SK-N-SH (cell line): ENCODE results near the gene THSD4. TPM values are rescaled to one million over a fixed set of nuclear protein-coding genes. Genes with fewer than 3 reads are reported as not detected.

ENCODE experiments used
- CTCF ChIA-PET: fragments of 300-600, 350-600 bp; formaldehyde crosslinking; extraction: SDS; loops from one replicate; lab custom pipeline; 2021; lab: Yijun Ruan, JAX
- POLR2A ChIA-PET: fragments of 350-600 bp; sonication (Branson Sonifier 250); formaldehyde crosslinking; extraction: SDS; loops from one replicate; lab custom pipeline; 2020; ENCODE audit warnings: antibody characterized with exemption, inconsistent platforms; lab: Yijun Ruan, JAX
- DNase-seq: peaks from one replicate; pipeline ENCODE4 v3.0.0; 2012
- H2AFZ ChIP-seq: fragments of 200-600 bp; sonication (generic); 2 replicates; pipeline ENCODE4 v1.8.1; 2016; ENCODE audit warnings: antibody characterized with exemption, mild to moderate bottlenecking, low read depth
- H3F3A ChIP-seq: fragments of 200-600 bp; sonication (generic); replicated peaks from 2 replicates; pipeline ENCODE3; 2016; ENCODE audit warnings: antibody characterized with exemption, mild to moderate bottlenecking; ENCODE audit not compliant: insufficient read depth
- H3K27ac ChIP-seq, 2 experiments: fragments of 200-500 bp in 1 of 2; fragments of 200-600 bp in 1 of 2; sonication (Bioruptor generic) in 1 of 2; sonication (generic), shearing (Covaris generic) in 1 of 2; 2 replicates each; pipeline versions ENCODE4 v1.5.1 to v1.6.1; 2014 to 2016; ENCODE audit warnings: low read depth in 2 of 2, inconsistent platforms in 1 of 2, low read length in 1 of 2, mild to moderate bottlenecking in 1 of 2, mixed read lengths in 1 of 2
- H3K27me3 ChIP-seq: fragments of 200-600 bp; sonication (generic), shearing (Covaris generic); 2 replicates; pipeline ENCODE4 v1.6.1; 2016; ENCODE audit warnings: mixed run types; ENCODE audit not compliant: insufficient read depth
- H3K36me3 ChIP-seq, 2 experiments: fragments of 200-500 bp in 1 of 2; fragments of 200-600 bp in 1 of 2; sonication (Bioruptor generic) in 1 of 2; sonication (generic) in 1 of 2; replicated peaks in 1 of 2; 2 replicates each; pipeline versions ENCODE3 to v1.5.1; 2014 to 2016; ENCODE audit warnings: low read length in 1 of 2, mild to moderate bottlenecking in 1 of 2; ENCODE audit not compliant: insufficient read depth in 2 of 2, control insufficient read depth in 1 of 2
- H3K4me1 ChIP-seq, 2 experiments: fragments of 200-500 bp in 1 of 2; fragments of 200-600 bp in 1 of 2; sonication (Bioruptor generic) in 1 of 2; sonication (generic), shearing (Covaris generic) in 1 of 2; 2 replicates each; pipeline versions ENCODE4 v1.5.1 to v1.6.1; 2014 to 2016; ENCODE audit warnings: low read depth in 1 of 2, low read length in 1 of 2, mixed run types in 1 of 2; ENCODE audit not compliant: insufficient read depth in 2 of 2, control insufficient read depth in 1 of 2
- H3K4me2 ChIP-seq: fragments of 200-600 bp; sonication (generic), shearing (Covaris generic); 2 replicates; pipeline ENCODE4 v1.6.1; 2017; ENCODE audit warnings: mixed run types
- H3K4me3 ChIP-seq, 2 experiments: fragments of 200-500 bp in 1 of 2; fragments of 200-600 bp in 1 of 2; sonication (Bioruptor generic) in 1 of 2; sonication (generic), shearing (Covaris generic) in 1 of 2; 2 replicates each; pipeline versions ENCODE4 v1.5.1 to v1.8.1; 2014 to 2016; ENCODE audit warnings: low read depth in 2 of 2, inconsistent platforms in 1 of 2, low read length in 1 of 2, mild to moderate bottlenecking in 1 of 2, mixed read lengths in 1 of 2, moderate library complexity in 1 of 2
- H3K79me2 ChIP-seq: fragments of 200-600 bp; sonication (generic); 2 replicates; pipeline ENCODE4 v1.8.1; 2017; ENCODE audit warnings: mild to moderate bottlenecking; ENCODE audit not compliant: insufficient read depth
- H3K9ac ChIP-seq: fragments of 200-600 bp; sonication (generic); 2 replicates; pipeline ENCODE4 v1.6.1; 2017; ENCODE audit warnings: mixed run types
- H3K9me2 ChIP-seq: fragments of 200-600 bp; sonication (generic); 2 replicates; pipeline ENCODE4 v1.6.1; 2017; ENCODE audit warnings: mixed run types
- H3K9me3 ChIP-seq: fragments of 200-600 bp; sonication (generic); 2 replicates; pipeline ENCODE4 v1.6.1; 2017; ENCODE audit warnings: mixed run types, mild to moderate bottlenecking, moderate library complexity
- H4K20me1 ChIP-seq: fragments of 200-600 bp; sonication (generic); 2 replicates; pipeline ENCODE4 v1.6.1; 2017; ENCODE audit warnings: mild to moderate bottlenecking, mixed run types; ENCODE audit not compliant: insufficient read depth
- CHD2 ChIP-seq: fragments of 150-350 bp; IDR thresholded peaks from 2 replicates; pipeline ENCODE4 v1.6.1; 2018; ENCODE audit warnings: low read length; ENCODE audit not compliant: partially characterized antibody
- EP300 ChIP-seq, 2 experiments: IDR thresholded peaks; 2 replicates each; pipeline versions ENCODE4 v1.4.0 to v1.6.1; 2012; ENCODE audit warnings: borderline replicate concordance in 1 of 2, low read depth in 1 of 2, low read length in 1 of 2
- EZH2phosphoT487 ChIP-seq: fragments of 200-600 bp; sonication (generic); IDR thresholded peaks from 2 replicates; pipeline ENCODE4 v1.6.1; 2017; ENCODE audit warnings: low read depth, mixed run types, mild to moderate bottlenecking, antibody characterized with exemption, moderate library complexity, borderline replicate concordance
- FOSL2 ChIP-seq: IDR thresholded peaks from 2 replicates; pipeline ENCODE4 v1.4.0; 2012; ENCODE audit warnings: low read depth, mild to moderate bottlenecking, moderate library complexity, borderline replicate concordance
- FOXM1 ChIP-seq: IDR thresholded peaks from 2 replicates; pipeline ENCODE4 v1.4.0; 2012; ENCODE audit warnings: low read depth, mild to moderate bottlenecking
- GABPA ChIP-seq: IDR thresholded peaks from 2 replicates; pipeline ENCODE4 v1.4.0; 2012; ENCODE audit warnings: low read depth, mild to moderate bottlenecking
- IRF3 ChIP-seq: fragments of 150-350 bp; IDR thresholded peaks from 2 replicates; pipeline ENCODE4 v1.6.1; 2016; ENCODE audit warnings: mild to moderate bottlenecking, low read depth, low read length
- JUND ChIP-seq: IDR thresholded peaks from 2 replicates; pipeline ENCODE4 v1.4.0; 2012
- MEF2A ChIP-seq: IDR thresholded peaks from 2 replicates; pipeline ENCODE4 v1.4.0; 2012; ENCODE audit warnings: low read depth, borderline replicate concordance
- MXI1 ChIP-seq: IDR thresholded peaks from 2 replicates; pipeline ENCODE4 v1.6.1; 2012; ENCODE audit warnings: mild to moderate bottlenecking, low read depth, low read length, improper control_type of control experiment
- NFIC ChIP-seq: IDR thresholded peaks from 2 replicates; pipeline ENCODE4 v1.4.0; 2012; ENCODE audit warnings: borderline replicate concordance
- PBX3 ChIP-seq: IDR thresholded peaks from 2 replicates; pipeline ENCODE4; 2012
- POLR2AphosphoS5 ChIP-seq: IDR thresholded peaks from 2 replicates; pipeline ENCODE4 v1.6.1; 2012; ENCODE audit warnings: low read depth, low read length
- RAD21 ChIP-seq: IDR thresholded peaks from 2 replicates; pipeline ENCODE4 v1.6.1; 2012; ENCODE audit warnings: mild to moderate bottlenecking, low read length
- RCOR1 ChIP-seq: fragments of 150-350 bp; IDR thresholded peaks from 2 replicates; pipeline ENCODE4 v1.6.1; 2017; ENCODE audit warnings: antibody characterized with exemption, low read length
- RFX5 ChIP-seq: IDR thresholded peaks from 2 replicates; pipeline ENCODE4 v1.6.1; 2012; ENCODE audit warnings: mild to moderate bottlenecking, improper control_type of control experiment, low read length
- SIN3A ChIP-seq: IDR thresholded peaks from 2 replicates; pipeline ENCODE4 v1.6.1; 2012; ENCODE audit warnings: low read depth, mild to moderate bottlenecking, low read length, moderate library complexity, borderline replicate concordance
- SMC3 ChIP-seq: IDR thresholded peaks from 2 replicates; pipeline ENCODE4 v1.6.1; 2012; ENCODE audit warnings: low read depth, low read length, improper control_type of control experiment
- TAF1 ChIP-seq: IDR thresholded peaks from 2 replicates; pipeline ENCODE4 v1.6.1; 2012; ENCODE audit warnings: low read depth, mild to moderate bottlenecking, low read length, moderate library complexity, borderline replicate concordance
- TEAD4 ChIP-seq: IDR thresholded peaks from 2 replicates; pipeline ENCODE4 v1.4.0; 2012; ENCODE audit warnings: mild to moderate bottlenecking, borderline replicate concordance; ENCODE audit not compliant: insufficient read depth
- USF1 ChIP-seq: IDR thresholded peaks from 2 replicates; pipeline ENCODE4 v1.4.0; 2012; ENCODE audit warnings: low read depth, borderline replicate concordance
- USF2 ChIP-seq: fragments of 150-350 bp; IDR thresholded peaks from 2 replicates; pipeline ENCODE4 v1.6.1; 2017; ENCODE audit warnings: antibody characterized with exemption, low read length, low read depth, borderline replicate concordance
- WGBS: methylation state at CpG from one replicate; pipeline ENCODE4 v1.1.6; 2017; ENCODE audit warnings: low lambda C conversion rate; 5-methylcytosine and 5-hydroxymethylcytosine counted together
- polyA plus RNA-seq, 3 experiments: library from polyadenylated mRNA; depleted of rRNA; stranded (reverse); fragments of >200 nt; gene quantifications; 2 replicates each; pipeline ENCODE4 v1.2.3, GENCODE V29; 2012

The THSD4 gene
- polyA plus RNA-seq, 1 of the 3 experiments (the other 2 are of a cell fraction) = 79.1 TPM

GRCh38 chr15:71330638-71331162 is 215.4 kb downstream of the THSD4 start:
- Histone ChIP-seq H4K20me1 (no peaks in the 10 kb centered on the region), H3K4me3 (no peak overlapping the region), H3K27me3 (no peaks in the 10 kb centered on the region), H3K4me1 (peaks cover 12 to 13% of the 10 kb centered on the region in 2 experiments; a peak in 3 of 4 replicates), H3K9me3 (no peaks in the 10 kb centered on the region), H3K27ac (no peak overlapping the region), H3K36me3 (peaks cover 0 to 8% of the 10 kb centered on the region in 2 experiments), H3K9ac (no peak overlapping the region), H3F3A (peaks cover 6% of the 10 kb centered on the region), H2AFZ (no peak overlapping the region), H3K4me2 (no peak overlapping the region), H3K9me2 (no peaks in the 10 kb centered on the region), H3K79me2 (peaks cover 4% of the 10 kb centered on the region; the same call in 1 of the 2 replicates)
- DNase-seq = no peak
- no peak for TF ChIP-seq EP300 (IDR thresholded peaks at IDR 0.05; ENCODE audit: borderline replicate concordance in 1 of 2, low read depth in 1 of 2, low read length in 1 of 2)
- no peak for TF ChIP-seq SIN3A
- TF ChIP-seq JUND = no peak
- no peak for TF ChIP-seq CHD2
- no peak for TF ChIP-seq USF2
- TF ChIP-seq FOSL2 = no peak
- no peak for TF ChIP-seq GABPA
- no peak for TF ChIP-seq SMC3
- TF ChIP-seq FOXM1 = no peak
- TF ChIP-seq EZH2phosphoT487 = no peak
- no peak for TF ChIP-seq TEAD4
- TF ChIP-seq USF1 = no peak
- no peak for TF ChIP-seq POLR2AphosphoS5
- TF ChIP-seq MXI1 = no peak
- TF ChIP-seq RCOR1 = no peak
- TF ChIP-seq RAD21 = no peak
- TF ChIP-seq MEF2A = no peak
- no peak for TF ChIP-seq TAF1
- ChIA-PET POLR2A (no interaction called here), CTCF (interaction anchor here (1.1 to 1.5 kb wide), 2 partner anchors 215 to 319 kb away, joined by 3 read pairs; partner anchors contain the start of gene THSD4)
- WGBS = 87% methylated on average over 11 of the region's 11 CpGs

GRCh38 chr15:71331173-71331572 is 215.9 kb downstream of the THSD4 start:
- no peaks in the 10 kb centered on the region for H3K27me3 ChIP-seq
- no peak overlapping the region for H3K4me2 ChIP-seq
- WGBS = 100% methylated on average over 3 of the region's 4 CpGs
- H3K36me3 ChIP-seq = peaks cover 0 to 10% of the 10 kb centered on the region in 2 experiments
- H3K79me2 ChIP-seq = peaks cover 4% of the 10 kb centered on the region; the same call in 1 of the 2 replicates
- POLR2A ChIA-PET = no interaction called here
- no peak overlapping the region for H3K27ac ChIP-seq
- H3F3A ChIP-seq = peaks cover 6% of the 10 kb centered on the region
- CTCF ChIA-PET = no interaction called here
- DNase-seq = no peak
- H4K20me1 ChIP-seq = no peaks in the 10 kb centered on the region
- H3K9me2 ChIP-seq = no peaks in the 10 kb centered on the region
- H3K4me3 ChIP-seq = no peak overlapping the region
- H2AFZ ChIP-seq = no peak overlapping the region
- H3K9me3 ChIP-seq = no peaks in the 10 kb centered on the region
- peaks cover 9 to 13% of the 10 kb centered on the region in 2 experiments; a peak in 2 of 4 replicates for H3K4me1 ChIP-seq
- H3K9ac ChIP-seq = no peak overlapping the region
- no peak for TF ChIP-seq IRF3
- no peak for TF ChIP-seq CHD2
- TF ChIP-seq PBX3 = no peak
- TF ChIP-seq TEAD4 = no peak
- no peak for TF ChIP-seq FOSL2
- no peak for TF ChIP-seq SMC3
- no peak for TF ChIP-seq NFIC
- TF ChIP-seq USF2 = no peak
- TF ChIP-seq RFX5 = no peak
